Activated T-cell treated with anti-CD3 and anti-CD28 coated beads, Interleukin-2, amount 50 U/mL, for 24 hours (primary cell): ENCODE measurements around the gene PSMC3.

Source experiments
- DNase-seq: peaks from one replicate; pipeline ENCODE4 v3.0.0-alpha.2; 2020
- H3K27ac Mint-ChIP-seq: 2 replicates; pipeline ENCODE4 v1.8.0; 2020; ENCODE audit warnings: mild to moderate bottlenecking, mixed read lengths
- H3K27me3 Mint-ChIP-seq: 2 replicates; pipeline ENCODE4 v1.8.0; 2020; ENCODE audit warnings: mixed read lengths
- H3K36me3 Mint-ChIP-seq: 2 replicates; pipeline ENCODE4 v1.8.0; 2020; ENCODE audit warnings: low read depth, mixed read lengths
- H3K4me1 Mint-ChIP-seq: 2 replicates; pipeline ENCODE4 v1.8.0; 2020; ENCODE audit warnings: low read depth, mixed read lengths
- H3K4me3 Mint-ChIP-seq: 2 replicates; pipeline ENCODE4 v1.8.0; 2020; ENCODE audit warnings: mild to moderate bottlenecking, moderate library complexity, mixed read lengths
- H3K9me3 Mint-ChIP-seq: 2 replicates; pipeline ENCODE4 v1.8.0; 2020; ENCODE audit warnings: mixed read lengths

PSMC3 gene

GRCh38 chr11:47411884-47412746 lies 14.1 kb downstream of the PSMC3 start:
- Mint-ChIP-seq H3K27me3 (no peaks in the 10 kb centered on the region), H3K27ac (peak overlapping the region; percentile 55), H3K4me3 (no peak overlapping the region), H3K36me3 (peaks cover 37% of the 10 kb centered on the region), H3K4me1 (peaks cover 22% of the 10 kb centered on the region), H3K9me3 (no peaks in the 10 kb centered on the region)
- peak; percentile 73 for DNase-seq

GRCh38 chr11:47410370-47411264 lies 15.6 kb downstream of the PSMC3 start:
- Mint-ChIP-seq H3K27ac (peak overlapping the region; percentile 61), H3K4me3 (no peak overlapping the region), H3K9me3 (no peaks in the 10 kb centered on the region), H3K27me3 (no peaks in the 10 kb centered on the region), H3K36me3 (peaks cover 26% of the 10 kb centered on the region), H3K4me1 (peaks cover 26% of the 10 kb centered on the region)
- DNase-seq, result no peak

- Mint-ChIP-seq H3K9me3 (no peaks in the 10 kb centered on the region), H3K27me3 (no peaks in the 10 kb centered on the region), H3K36me3 (peaks cover 19% of the 10 kb centered on the region), H3K4me1 (peaks cover 26% of the 10 kb centered on the region), H3K4me3 (peak overlapping the region; percentile 88), H3K27ac (peak overlapping the region; percentile 95)
- DNase-seq, result no peak
Measured at GRCh38 chr11:47409440-47410369, 16.5 kb downstream of the PSMC3 start.

- no peak for DNase-seq
Measured at GRCh38 chr11:47408598-47409439, 17.4 kb downstream of the PSMC3 start.

GRCh38 chr11:47407746-47408590 lies 18.3 kb downstream of the PSMC3 start, which contains the start of gene SLC39A13:
TSS of gene SLC39A13 (plus strand) at chr11:47408590. CDS start at chr11:47410095, 1,505 bp downstream.
- H3K9me3 Mint-ChIP-seq, result no peaks in the 10 kb centered on the region
- peak within 1 kb of the TSS; percentile 97 for H3K27ac Mint-ChIP-seq
- peak within 1 kb of the TSS; percentile 88 for H3K4me3 Mint-ChIP-seq
- peaks cover 6% of the 10 kb centered on the region for H3K36me3 Mint-ChIP-seq
- peaks cover 25% of the 10 kb centered on the region for H3K4me1 Mint-ChIP-seq
- DNase-seq, result peak; percentile 99
- no peaks in the 10 kb centered on the region for H3K27me3 Mint-ChIP-seq

More at GRCh38 chr11:47408598-47409439, 17.4 kb downstream of the PSMC3 start:
- Mint-ChIP-seq H3K9me3 (no peaks in the 10 kb centered on the region), H3K4me1 (peaks cover 26% of the 10 kb centered on the region), H3K4me3 (peak overlapping the region; percentile 88), H3K36me3 (peaks cover 13% of the 10 kb centered on the region), H3K27me3 (no peaks in the 10 kb centered on the region), H3K27ac (peak overlapping the region; percentile 95)

GRCh38 chr11:47406896-47407745 lies 19.1 kb downstream of the PSMC3 start:
- no peaks in the 10 kb centered on the region for H3K27me3 Mint-ChIP-seq
- no peaks in the 10 kb centered on the region for H3K9me3 Mint-ChIP-seq
- H3K4me3 Mint-ChIP-seq, result peak overlapping the region; percentile 87
- peaks cover 4% of the 10 kb centered on the region for H3K36me3 Mint-ChIP-seq
- DNase-seq, result peak; percentile 34
- peaks cover 25% of the 10 kb centered on the region for H3K4me1 Mint-ChIP-seq
- peak overlapping the region; percentile 97 for H3K27ac Mint-ChIP-seq

GRCh38 chr11:47403571-47403970 lies 22.7 kb downstream of the PSMC3 start:
- no peak for DNase-seq
- Mint-ChIP-seq H3K4me1 (peaks cover 23% of the 10 kb centered on the region), H3K27ac (no peak overlapping the region), H3K4me3 (no peak overlapping the region), H3K9me3 (no peaks in the 10 kb centered on the region), H3K36me3 (peaks cover 2% of the 10 kb centered on the region), H3K27me3 (no peaks in the 10 kb centered on the region)

- DNase-seq, result no peak
Measured at GRCh38 chr11:47403135-47403534, 23.1 kb downstream of the PSMC3 start.

GRCh38 chr11:47400768-47401279 lies 25.4 kb downstream of the PSMC3 start:
- H3K4me1 Mint-ChIP-seq, result peaks cover 12% of the 10 kb centered on the region
- DNase-seq, result peak; percentile 29
- no peaks in the 10 kb centered on the region for H3K36me3 Mint-ChIP-seq
- H3K4me3 Mint-ChIP-seq, result peak overlapping the region; percentile 54
- H3K9me3 Mint-ChIP-seq, result no peaks in the 10 kb centered on the region
- H3K27ac Mint-ChIP-seq, result peak overlapping the region; percentile 75
- no peaks in the 10 kb centered on the region for H3K27me3 Mint-ChIP-seq

More at GRCh38 chr11:47403135-47403534, 23.1 kb downstream of the PSMC3 start:
- H3K4me1 Mint-ChIP-seq, result peaks cover 23% of the 10 kb centered on the region
- H3K27me3 Mint-ChIP-seq, result no peaks in the 10 kb centered on the region
- peaks cover 2% of the 10 kb centered on the region for H3K36me3 Mint-ChIP-seq
- H3K4me3 Mint-ChIP-seq, result no peak overlapping the region
- no peaks in the 10 kb centered on the region for H3K9me3 Mint-ChIP-seq
- H3K27ac Mint-ChIP-seq, result peak overlapping the region; percentile 20

GRCh38 chr11:47399860-47400767 lies 26.1 kb downstream of the PSMC3 start:
- Mint-ChIP-seq H3K27ac (peak overlapping the region; percentile 83), H3K4me3 (peak overlapping the region; percentile 69), H3K9me3 (no peaks in the 10 kb centered on the region), H3K4me1 (peaks cover 18% of the 10 kb centered on the region), H3K27me3 (no peaks in the 10 kb centered on the region), H3K36me3 (no peaks in the 10 kb centered on the region)
- peak; percentile 70 for DNase-seq

GRCh38 chr11:47398551-47398950 lies 27.7 kb downstream of the PSMC3 start:
- Mint-ChIP-seq H3K4me3 (no peak overlapping the region), H3K9me3 (no peaks in the 10 kb centered on the region), H3K27ac (peak overlapping the region; percentile 55), H3K36me3 (no peaks in the 10 kb centered on the region), H3K27me3 (no peaks in the 10 kb centered on the region), H3K4me1 (peaks cover 32% of the 10 kb centered on the region)
- no peak for DNase-seq
